WTC11 (cell line): Measurements from ENCODE around the gene REPIN1. TPM values are rescaled to one million over a fixed set of nuclear protein-coding genes. Genes with fewer than 3 reads are reported as not detected.
A peak's percentile ranks its signal among the peaks of the same experiment; 100 is the strongest.

Source experiments
- ATAC-seq: fragments of 200-7000 bp; cut with Tn5 transposase; 2 replicates; pipeline ENCODE4 v1.10.0; 2021; ENCODE audit warnings: mild to moderate bottlenecking, moderate library complexity
- CTCF ChIA-PET: fragments of 300-600 bp; sonication (Branson Sonifier 250); formaldehyde crosslinking; loops from one replicate; lab custom pipeline; 2021; ENCODE audit warnings: antibody characterized with exemption; lab: Charles Lee
- POLR2A ChIA-PET: fragments of 350-600 bp; sonication (Branson Sonifier 250); formaldehyde crosslinking; loops from one replicate; lab custom pipeline; 2021; ENCODE audit warnings: antibody characterized with exemption; lab: Charles Lee
- DNase-seq: peaks from one replicate; pipeline ENCODE4 v3.0.0; 2021; ENCODE audit warnings: low spot score
- H3K27ac Mint-ChIP-seq: 2 replicates; pipeline ENCODE4 v1.8.0; 2021; ENCODE audit warnings: mixed read lengths
- H3K27me3 Mint-ChIP-seq: 2 replicates; pipeline ENCODE4 v1.8.0; 2021; ENCODE audit warnings: low read depth, mild to moderate bottlenecking, moderate library complexity, mixed read lengths
- H3K36me3 Mint-ChIP-seq: 2 replicates; pipeline ENCODE4 v1.8.0; 2021; ENCODE audit warnings: mixed read lengths
- H3K4me1 Mint-ChIP-seq: 2 replicates; pipeline ENCODE4 v1.8.0; 2022; ENCODE audit warnings: mixed read lengths
- H3K4me3 Mint-ChIP-seq: 2 replicates; pipeline ENCODE4 v1.8.0; 2021; ENCODE audit warnings: mild to moderate bottlenecking, moderate library complexity, mixed read lengths
- H3K9me3 Mint-ChIP-seq: 2 replicates; pipeline ENCODE4 v1.8.0; 2021; ENCODE audit warnings: mixed read lengths
- AR ChIP-seq: fragments of 250-450 bp; sonication (Bioruptor Pico); IDR thresholded peaks from 2 replicates; pipeline ENCODE4 v1.9.0; 2021; ENCODE audit warnings: mild to moderate bottlenecking
- ATF3 ChIP-seq: sonication (generic); formaldehyde crosslinking; conservative IDR thresholded peaks from 2 replicates; pipeline ENCODE4 v1.8.1; 2022; ENCODE audit warnings: mild to moderate bottlenecking, missing genetic modification reagents
- ELF4 ChIP-seq: sonication (generic); formaldehyde crosslinking; IDR thresholded peaks from 2 replicates; pipeline ENCODE4 v1.8.1; 2022; ENCODE audit warnings: low read depth, mild to moderate bottlenecking, moderate library complexity, missing genetic modification reagents
- FOXK1 ChIP-seq: sonication (generic); formaldehyde crosslinking; IDR thresholded peaks from 2 replicates; pipeline ENCODE4 v1.8.0; 2022; ENCODE audit warnings: mild to moderate bottlenecking, moderate library complexity, missing genetic modification reagents
- HMGXB4 ChIP-seq: sonication (generic); formaldehyde crosslinking; IDR thresholded peaks from 2 replicates; pipeline ENCODE4 v1.8.1; 2023; ENCODE audit warnings: mild to moderate bottlenecking, moderate library complexity, missing genetic modification reagents
- IRF2 ChIP-seq: sonication (generic); formaldehyde crosslinking; IDR thresholded peaks from 2 replicates; pipeline ENCODE4 v1.8.0; 2022; ENCODE audit warnings: low read depth, missing genetic modification reagents, borderline replicate concordance
- MXD4 ChIP-seq: fragments of 250-450 bp; sonication (Bioruptor Pico); IDR thresholded peaks from 2 replicates; pipeline ENCODE4 v1.8.0; 2021; ENCODE audit warnings: mild to moderate bottlenecking, moderate library complexity, borderline replicate concordance
- MYBL2 ChIP-seq: sonication (generic); formaldehyde crosslinking; IDR thresholded peaks from 2 replicates; pipeline ENCODE4 v1.8.1; 2023; ENCODE audit warnings: mild to moderate bottlenecking, moderate library complexity, missing genetic modification reagents
- NR3C1 ChIP-seq: sonication (generic); formaldehyde crosslinking; conservative IDR thresholded peaks from 2 replicates; pipeline ENCODE4 v1.8.1; 2023; ENCODE audit warnings: low read depth, mild to moderate bottlenecking, missing genetic modification reagents
- PREB ChIP-seq: sonication (generic); formaldehyde crosslinking; IDR thresholded peaks from 2 replicates; pipeline ENCODE4 v1.8.1; 2022; ENCODE audit warnings: mild to moderate bottlenecking, missing genetic modification reagents, moderate library complexity, borderline replicate concordance
- SP1 ChIP-seq: sonication (generic); formaldehyde crosslinking; conservative IDR thresholded peaks from 2 replicates; pipeline ENCODE4 v1.8.1; 2022; ENCODE audit warnings: missing genetic modification reagents
- ZNF121 ChIP-seq: sonication (generic); formaldehyde crosslinking; IDR thresholded peaks from 2 replicates; pipeline ENCODE4 v1.8.0; 2023; ENCODE audit warnings: missing genetic modification reagents
- ZNF263 ChIP-seq: sonication (generic); formaldehyde crosslinking; IDR thresholded peaks from 2 replicates; pipeline ENCODE4 v1.8.1; 2022; ENCODE audit warnings: low read depth, mild to moderate bottlenecking, moderate library complexity, missing genetic modification reagents
- ZNF281 ChIP-seq: sonication (generic); formaldehyde crosslinking; IDR thresholded peaks from 2 replicates; pipeline ENCODE4 v1.8.0; 2023; ENCODE audit warnings: mild to moderate bottlenecking, missing genetic modification reagents
- ZNF416 ChIP-seq: fragments of 250-450 bp; sonication (Bioruptor Pico); IDR thresholded peaks from 2 replicates; pipeline ENCODE4 v1.9.0; 2021; ENCODE audit warnings: mild to moderate bottlenecking, inconsistent platforms
- ZNF671 ChIP-seq: fragments of 250-450 bp; sonication (Bioruptor Pico); IDR thresholded peaks from 2 replicates; pipeline ENCODE4 v1.8.0; 2021; ENCODE audit warnings: mild to moderate bottlenecking
- total RNA-seq: library from RNA; stranded (reverse); gene quantifications from 3 replicates; pipeline ENCODE4 v1.2.3, GENCODE V29; 2021

Gene REPIN1
- total RNA-seq, 1 experiment from 2014 or later, result 130 TPM

- Mint-ChIP-seq H3K9me3 (no peaks in the 10 kb centered on the region), H3K36me3 (peaks cover 1% of the 10 kb centered on the region; the same call in 1 of the 2 replicates), H3K27me3 (no peaks in the 10 kb centered on the region), H3K4me1 (peaks cover 80% of the 10 kb centered on the region), H3K4me3 (peak overlapping the region; percentile 87)
- ChIA-PET POLR2A (interaction anchor here (0.9 to 1.4 kb wide), 4 partner anchors 9 to 25 kb away, joined by 3 to 5 read pairs (median 4); partner anchors contain the start of gene REPIN1), CTCF (interaction anchor here (1.2 kb wide), 1 partner anchor 25 kb away, joined by 3 read pairs; a partner anchor contains a TSS)
- DNase-seq, result peak; percentile 3
- no peak for ATAC-seq
- no peak for TF ChIP-seq ELF4 (CRISPR knock-in tag)
- TF ChIP-seq, all 79 proteins: peak for 0
- peak overlapping the region; percentile 88 for H3K27ac Mint-ChIP-seq
These were observed 11.8 kb downstream of the REPIN1 start for GRCh38 chr7:150380463-150380862.

- Mint-ChIP-seq H3K4me3 (peak overlapping the region; percentile 87), H3K36me3 (peaks cover 3% of the 10 kb centered on the region; the same call in 1 of the 2 replicates), H3K27ac (peak overlapping the region; percentile 92), H3K4me1 (peaks cover 82% of the 10 kb centered on the region), H3K27me3 (no peaks in the 10 kb centered on the region), H3K9me3 (no peaks in the 10 kb centered on the region)
- ATAC-seq (no peak), DNase-seq (peak; percentile 13)
- no peak for TF ChIP-seq SP1 (CRISPR knock-in tag)
- no peak for TF ChIP-seq PREB
- TF ChIP-seq MXD4 (CRISPR knock-in tag), result no peak
- TF ChIP-seq FOXK1 (CRISPR knock-in tag), result no peak
- no peak for TF ChIP-seq MYBL2
- TF ChIP-seq IRF2 (CRISPR knock-in tag), result no peak
- TF ChIP-seq ZNF671, result no peak
- TF ChIP-seq ZNF281 (CRISPR knock-in tag), result no peak
- no peak for TF ChIP-seq ATF3
- no peak for TF ChIP-seq ZNF416 (CRISPR knock-in tag)
- no peak for TF ChIP-seq AR (CRISPR knock-in tag)
- TF ChIP-seq ZNF263 (CRISPR knock-in tag), result no peak
- TF ChIP-seq ZNF121 (CRISPR knock-in tag), result no peak
- no peak for TF ChIP-seq HMGXB4 (CRISPR knock-in tag)
- no peak for TF ChIP-seq NR3C1
- CTCF ChIA-PET, result interaction anchor here (1.2 kb wide), 1 partner anchor 24 kb away, joined by 3 read pairs; a partner anchor contains a TSS
- POLR2A ChIA-PET, result interaction anchor here (1.0 to 1.4 kb wide), 3 partner anchors 10 to 13 kb away, joined by 3 to 5 read pairs (median 4); partner anchors contain the start of gene REPIN1
These were observed 12.5 kb downstream of the REPIN1 start for GRCh38 chr7:150381096-150381495.
